Measurements from ENCODE around the gene IFNK.

Gene IFNK

GRCh38 chr9:27572918-27573633 lies 49.0 kb downstream of the IFNK start, which contains the start of gene C9orf72:
TSS of gene C9orf72 (minus strand) at chr9:27573481. CDS start at chr9:27567120, 6,361 bp downstream.
- H3K4me1 ChIP-seq (ENCODE audit: control insufficient read depth, insufficient read depth, low read length) = peaks cover 8% of the 10 kb centered on the region
- peak within 1 kb of the TSS; percentile 80 for H3K9ac ChIP-seq (ENCODE audit: low read depth, low read length)
- H3K9me3 ChIP-seq (ENCODE audit: control insufficient read depth, insufficient read depth, low read length) = no peaks in the 10 kb centered on the region; the same call in 1 of the 2 replicates
- H3K36me3 ChIP-seq (ENCODE audit: control insufficient read depth, insufficient read depth, low read length) = no peaks in the 10 kb centered on the region
- H3K27me3 ChIP-seq (ENCODE audit: control insufficient read depth, insufficient read depth, low read length) = no peaks in the 10 kb centered on the region
- peak within 1 kb of the TSS; percentile 97 for H3K27ac ChIP-seq (ENCODE audit: low read depth, low read length)
- peak within 1 kb of the TSS; percentile 74 for H3K4me3 ChIP-seq (ENCODE audit: low read depth, low read length)

- H3K9ac ChIP-seq (ENCODE audit: low read depth, low read length) = peak overlapping the region; percentile 76
- no peaks in the 10 kb centered on the region for H3K27me3 ChIP-seq (ENCODE audit: control insufficient read depth, insufficient read depth, low read length)
- H3K27ac ChIP-seq (ENCODE audit: low read depth, low read length) = peak overlapping the region; percentile 97
- peaks cover 8% of the 10 kb centered on the region for H3K4me1 ChIP-seq (ENCODE audit: control insufficient read depth, insufficient read depth, low read length)
- H3K9me3 ChIP-seq (ENCODE audit: control insufficient read depth, insufficient read depth, low read length) = peaks cover 5% of the 10 kb centered on the region
- no peaks in the 10 kb centered on the region for H3K36me3 ChIP-seq (ENCODE audit: control insufficient read depth, insufficient read depth, low read length)
- peak overlapping the region; percentile 74 for H3K4me3 ChIP-seq (ENCODE audit: low read depth, low read length)
Measured at GRCh38 chr9:27573634-27574590, 49.8 kb downstream of the IFNK start.
